HG02759 (cell line): Measurements from ENCODE around the gene ZDHHC4.

Experiments
- ATAC-seq: cut with Tn5 transposase; IDR thresholded peaks from one replicate; pipeline ENCODE4 v1.9.1; 2021; ENCODE audit warnings: mild to moderate bottlenecking, moderate library complexity; ENCODE audit not compliant: unreplicated experiment

ZDHHC4 gene

DNA sequence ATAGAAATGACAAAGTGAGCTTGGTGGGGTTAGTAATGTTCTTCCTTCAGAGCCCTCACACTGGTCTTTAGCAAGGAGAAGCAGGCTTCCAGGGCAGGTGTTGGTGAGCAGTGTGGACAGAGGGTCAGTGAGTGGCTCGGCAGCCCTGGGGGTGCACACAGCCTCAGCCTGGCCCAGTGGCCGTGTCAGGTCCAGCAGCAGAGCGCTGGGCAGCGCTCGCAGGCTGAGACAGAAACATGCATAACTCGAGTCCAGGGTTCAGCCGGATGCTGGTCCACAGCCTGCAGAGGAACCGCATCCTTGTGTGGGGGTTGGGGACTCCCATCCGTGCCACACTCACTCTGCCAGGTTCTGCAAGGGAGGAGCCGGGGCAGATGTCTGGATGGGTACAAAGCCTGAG is 27.2 kb downstream of the ZDHHC4 start:
- ATAC-seq: no peak

DNA sequence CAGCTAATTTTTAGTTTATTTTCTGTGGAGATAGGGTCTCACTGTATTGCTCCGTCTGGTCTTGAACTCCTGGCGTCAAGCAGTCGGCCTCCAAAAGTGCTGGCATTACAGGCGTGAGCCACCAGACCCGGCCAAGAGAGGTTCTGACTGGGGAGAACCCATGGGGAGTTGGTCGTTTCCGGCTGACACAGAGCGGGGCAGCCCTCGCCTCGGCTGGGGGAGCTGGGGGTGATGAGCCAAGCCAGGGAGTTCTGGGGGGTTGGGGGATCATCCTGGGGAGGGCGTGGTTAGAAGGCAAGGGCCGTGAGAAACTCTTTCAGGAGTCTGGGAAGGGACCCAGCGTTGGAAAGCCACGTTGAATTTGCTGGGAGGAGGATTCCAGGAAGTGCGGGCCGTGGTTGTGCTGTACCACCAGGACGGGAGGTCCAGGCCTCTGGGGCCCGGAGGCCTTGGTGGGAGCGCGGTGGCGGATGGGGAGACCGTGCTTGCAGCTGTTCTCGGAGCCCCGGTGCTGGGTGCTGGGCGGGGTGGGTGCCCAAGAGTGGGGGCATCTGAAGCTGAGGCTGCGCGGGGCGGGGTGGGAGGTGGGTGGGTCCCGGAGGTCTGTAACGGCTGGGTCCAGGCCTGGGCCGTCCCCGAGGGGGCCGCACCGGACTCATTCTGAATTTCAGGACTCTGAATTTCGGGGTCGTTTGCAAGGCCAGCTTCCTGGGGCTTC is 29.8 kb downstream of the ZDHHC4 start:
- no peak for ATAC-seq

DNA sequence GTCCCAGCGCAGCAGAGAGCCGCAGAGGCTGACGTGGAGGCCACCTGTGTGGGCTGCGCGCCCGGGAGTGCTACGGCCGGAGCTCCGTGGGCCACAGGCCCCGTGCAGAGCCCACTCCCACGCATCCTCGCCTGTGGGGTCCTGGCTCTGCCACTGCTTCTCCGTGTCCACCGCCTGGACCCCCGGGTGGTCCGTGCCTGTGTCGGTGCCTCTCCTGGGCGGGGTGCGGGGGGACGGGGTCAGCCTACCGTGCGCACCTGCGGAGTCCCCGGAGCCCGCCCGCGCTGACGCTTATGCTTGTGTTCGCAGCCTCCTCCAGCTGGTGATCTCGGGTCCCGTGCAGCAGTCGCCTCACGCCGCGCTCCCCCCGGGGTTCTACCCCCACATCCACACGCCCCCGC is 30.4 kb downstream of the ZDHHC4 start:
- no peak for ATAC-seq

DNA sequence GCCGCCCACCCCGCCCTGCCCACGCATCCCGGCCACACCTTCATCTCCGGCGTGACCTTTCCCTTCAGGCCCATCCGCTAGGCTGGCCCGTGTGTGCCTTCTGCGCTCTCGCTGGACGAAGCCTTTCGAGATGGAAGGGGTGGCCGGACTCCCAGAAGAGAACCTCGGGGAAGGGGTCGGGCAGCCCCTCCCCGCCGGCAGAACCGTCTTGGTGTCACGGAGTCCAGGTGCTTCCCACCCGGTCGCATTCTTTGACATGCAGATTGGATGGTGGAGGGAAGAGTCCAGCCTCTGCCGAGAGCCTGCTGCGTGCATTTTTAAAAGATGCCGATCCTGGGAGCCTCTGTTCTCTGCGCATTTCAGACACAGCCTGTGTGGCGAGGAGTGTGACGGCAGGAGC is 30.8 kb downstream of the ZDHHC4 start:
- ATAC-seq: no peak

- no peak for ATAC-seq
Measured at GRCh38 chr7:6608794-6609193, 31.5 kb downstream of the ZDHHC4 start.

GRCh38 chr7:6612819-6613218 is 35.6 kb downstream of the ZDHHC4 start:
- no peak for ATAC-seq

DNA sequence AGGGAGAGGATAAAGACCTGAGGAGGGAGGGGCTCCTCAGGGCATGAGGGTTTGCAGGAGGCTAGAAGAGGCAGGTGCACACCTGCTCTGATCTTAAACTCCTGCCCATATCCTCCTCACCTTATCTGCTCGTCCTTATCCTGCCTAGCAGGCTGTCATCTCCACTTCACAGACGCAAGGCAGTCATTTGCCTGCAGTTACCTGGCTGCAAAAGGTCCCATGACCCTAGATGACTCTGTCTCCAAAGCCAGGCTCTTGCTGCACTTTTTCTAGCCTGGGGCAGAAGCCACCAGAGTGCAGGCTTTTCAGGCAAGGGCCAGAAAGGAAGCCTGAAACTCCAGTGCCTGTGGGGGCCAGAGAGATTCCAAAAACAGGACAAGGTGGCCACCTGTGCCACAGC is 36.5 kb downstream of the ZDHHC4 start:
- no peak for ATAC-seq

GRCh38 chr7:6614953-6615722 is 37.9 kb downstream of the ZDHHC4 start, which contains the start of gene ZNF853:
Gene ZNF853 (plus strand): TSS chr7:6615610. CDS start chr7:6616175, 565 bp downstream.
- no peak for ATAC-seq

GRCh38 chr7:6615723-6616555 is 38.7 kb downstream of the ZDHHC4 start:
- ATAC-seq: no peak

DNA sequence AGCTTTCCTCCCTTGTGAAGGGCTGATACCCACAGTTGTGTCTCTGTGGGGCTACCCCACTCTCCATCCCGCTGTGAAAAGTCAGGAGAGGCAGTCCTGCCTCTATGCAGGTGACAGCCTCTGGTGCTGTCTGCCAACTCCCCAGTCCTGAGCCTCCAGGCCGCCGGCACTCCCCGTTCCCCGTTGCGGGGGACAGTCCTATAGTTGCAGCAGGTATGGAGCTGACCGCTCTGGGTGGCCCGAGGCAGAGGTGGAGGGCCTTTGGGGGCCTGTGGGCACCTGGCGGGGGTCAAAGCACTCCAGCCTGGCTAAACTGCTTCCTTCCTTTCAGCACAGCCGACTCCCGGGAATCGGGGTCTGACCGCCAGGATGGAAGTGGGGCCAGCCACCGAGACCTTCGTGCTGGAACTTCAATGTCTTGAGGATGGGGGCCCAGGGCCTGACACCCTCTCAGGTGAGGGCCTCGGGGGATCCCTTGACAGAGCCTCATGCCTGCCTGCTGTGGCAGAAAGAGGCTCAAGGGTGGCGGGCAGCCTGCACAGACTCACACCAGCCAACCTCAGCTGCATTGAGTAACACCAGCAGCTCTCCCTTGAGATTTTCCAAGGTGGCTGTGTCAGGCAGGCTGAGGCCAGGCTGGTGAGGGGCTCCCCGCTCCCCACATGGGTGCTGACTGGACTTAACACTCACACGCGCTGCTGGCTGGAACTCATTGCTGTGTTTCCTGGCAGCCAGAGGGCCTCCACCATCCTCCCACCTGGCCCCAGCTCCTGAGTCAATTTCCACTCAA is 39.8 kb downstream of the ZDHHC4 start:
- no peak for ATAC-seq

GRCh38 chr7:6618621-6619020 is 41.4 kb downstream of the ZDHHC4 start:
- ATAC-seq: no peak

GRCh38 chr7:6619961-6620360 is 42.7 kb downstream of the ZDHHC4 start:
- ATAC-seq: no peak

DNA sequence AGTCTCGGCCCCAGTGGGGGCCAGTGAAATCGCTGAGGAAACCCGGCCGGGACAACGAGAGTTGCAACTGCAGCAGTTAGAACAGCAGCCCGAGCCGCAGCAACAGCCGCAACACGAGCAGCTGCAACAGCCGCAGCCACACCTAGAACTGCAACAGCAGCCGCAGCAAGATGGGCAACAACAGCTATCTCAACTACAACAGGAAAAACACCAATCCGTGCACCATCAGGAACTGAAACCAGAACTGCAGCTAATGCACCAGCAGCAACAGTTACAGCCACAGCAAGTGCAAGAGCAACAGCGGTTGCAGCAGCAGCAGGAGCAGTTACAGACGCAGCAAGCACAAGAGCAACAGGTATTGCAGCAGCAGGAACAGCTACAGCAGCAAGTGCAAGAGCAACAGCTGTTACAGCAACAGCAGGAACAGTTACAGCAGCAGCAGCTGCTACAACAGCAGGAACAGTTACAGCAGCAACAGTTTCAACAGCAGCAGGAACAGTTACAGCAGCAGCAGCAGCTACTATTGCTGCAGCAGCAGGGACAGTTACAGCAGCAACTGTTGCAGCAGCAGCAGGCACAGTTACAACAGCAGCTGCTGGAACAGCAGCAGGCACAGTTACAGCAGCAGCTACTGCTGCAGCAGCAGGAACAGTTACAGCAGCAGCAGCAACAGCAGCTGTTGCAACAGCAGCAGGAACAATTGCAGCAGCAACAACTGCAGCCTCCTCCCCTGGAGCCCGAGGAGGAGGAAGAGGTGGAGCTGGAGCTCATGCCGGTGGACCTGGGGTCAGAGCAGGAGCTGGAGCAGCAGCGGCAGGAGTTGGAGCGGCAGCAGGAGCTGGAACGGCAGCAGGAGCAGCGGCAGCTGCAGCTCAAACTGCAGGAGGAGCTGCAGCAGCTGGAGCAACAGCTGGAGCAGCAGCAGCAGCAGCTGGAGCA is 44.2 kb downstream of the ZDHHC4 start:
- ATAC-seq: no peak

GRCh38 chr7:6622134-6622710 is 45.0 kb downstream of the ZDHHC4 start:
- no peak for ATAC-seq

GRCh38 chr7:6623589-6624245 is 46.5 kb downstream of the ZDHHC4 start:
- ATAC-seq: no peak

DNA sequence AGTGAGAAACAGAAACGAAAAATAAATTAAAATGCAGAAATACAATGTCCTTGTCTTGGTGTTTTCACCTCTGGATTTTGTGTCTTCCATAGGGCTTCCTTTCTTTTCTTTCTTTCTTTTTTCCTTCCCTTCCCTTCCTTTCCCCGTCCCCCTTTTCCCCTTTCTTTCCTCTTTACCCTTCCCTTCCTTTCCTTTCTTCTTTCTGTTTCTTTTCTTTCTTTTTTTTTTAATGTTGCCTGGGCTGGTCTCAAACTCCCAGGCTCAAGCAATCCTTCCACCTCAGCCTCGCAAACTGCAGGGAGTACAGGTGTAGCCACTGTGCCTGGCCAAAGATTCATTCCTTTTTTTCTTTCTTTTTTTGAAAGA is 47.0 kb downstream of the ZDHHC4 start:
- no peak for ATAC-seq

DNA sequence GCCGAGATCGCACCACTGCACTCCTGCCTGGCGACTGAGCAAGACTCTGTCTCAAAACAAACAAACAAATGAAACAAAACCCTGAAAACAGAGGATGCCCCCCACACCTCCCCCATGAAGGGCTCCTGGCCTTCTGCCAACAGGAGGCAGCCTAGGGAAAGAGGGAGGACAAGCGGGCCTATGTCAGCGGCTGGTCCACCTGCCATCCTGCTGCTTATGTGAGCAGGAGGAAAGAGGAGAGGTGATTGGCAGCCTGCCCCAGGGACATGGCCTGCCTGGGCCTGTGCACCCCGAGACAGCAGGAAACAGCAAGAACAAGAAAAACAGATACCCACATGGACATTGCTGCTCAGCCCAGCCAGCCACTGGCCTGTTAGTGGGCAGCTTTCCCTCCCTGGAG is 50.8 kb downstream of the ZDHHC4 start:
- no peak for ATAC-seq

GRCh38 chr7:6630007-6630849 is 53.0 kb downstream of the ZDHHC4 start:
- ATAC-seq: no peak
